ENCODE data around the gene SPATA9.

GRCh38 chr5:95728494-95729114 is 45.8 kb upstream of the SPATA9 start:
- no peak for TF ChIP-seq CTCF (IDR thresholded peaks at IDR 0.05; ENCODE audit: low read depth, low read length, missing input control)
- TF ChIP-seq GABPA (IDR thresholded peaks at IDR 0.05 in 1 of 2, conservative IDR thresholded peaks at IDR 0.05 in 1 of 2): no peak
- TF ChIP-seq RAD21 (IDR thresholded peaks at IDR 0.05): no peak
- no peak for TF ChIP-seq NR2F2 (IDR thresholded peaks at IDR 0.05)
- TF ChIP-seq JUND (IDR thresholded peaks at IDR 0.05): no peak
- TF ChIP-seq ATF3 (IDR thresholded peaks at IDR 0.05): no peak
- no peak for TF ChIP-seq TAF1 (conservative IDR thresholded peaks at IDR 0.05)
- TF ChIP-seq, protein P1, sequence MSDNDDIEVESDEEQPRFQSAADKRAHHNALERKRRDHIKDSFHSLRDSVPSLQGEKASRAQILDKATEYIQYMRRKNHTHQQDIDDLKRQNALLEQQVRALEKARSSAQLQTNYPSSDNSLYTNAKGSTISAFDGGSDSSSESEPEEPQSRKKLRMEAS (IDR thresholded peaks at IDR 0.05): no peak
- no peak for TF ChIP-seq FOXA1 (IDR thresholded peaks at IDR 0.05)

All from liver (tissue), 3 donors.